GM18858 (cell line): ENCODE measurements around the gene KRTAP10-9.
"Not testable (repeated sequence)": the region's sequence is repeated elsewhere in the genome, so short reads cannot be mapped to it uniquely, and the experiment has no call there.

Source experiments
- ATAC-seq: cut with Tn5 transposase; IDR thresholded peaks from one replicate; pipeline ENCODE4 v1.9.1; 2021; ENCODE audit not compliant: unreplicated experiment

The KRTAP10-9 gene

DNA sequence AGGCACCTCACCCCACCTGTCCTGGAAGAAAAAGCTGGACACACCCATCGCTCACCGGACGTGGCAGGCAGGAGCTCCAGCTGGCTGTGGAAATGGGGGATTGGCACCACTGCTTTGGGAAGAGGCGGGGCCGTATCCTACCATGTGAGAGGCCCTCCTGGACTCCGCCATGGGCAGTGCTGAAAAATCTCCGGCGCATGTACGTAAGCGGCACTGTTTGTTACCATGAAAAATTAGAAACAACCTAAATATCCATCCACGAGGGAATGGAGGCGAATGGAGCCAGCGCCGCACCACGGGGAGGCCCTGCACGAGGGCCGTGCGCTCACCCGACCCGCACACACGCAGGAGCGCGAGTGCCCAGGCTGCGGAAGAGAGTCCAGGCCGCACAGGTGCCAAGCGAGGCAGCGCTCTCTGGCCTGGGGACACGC is 11.9 kb upstream of the KRTAP10-9 start:
- no peak for ATAC-seq

DNA sequence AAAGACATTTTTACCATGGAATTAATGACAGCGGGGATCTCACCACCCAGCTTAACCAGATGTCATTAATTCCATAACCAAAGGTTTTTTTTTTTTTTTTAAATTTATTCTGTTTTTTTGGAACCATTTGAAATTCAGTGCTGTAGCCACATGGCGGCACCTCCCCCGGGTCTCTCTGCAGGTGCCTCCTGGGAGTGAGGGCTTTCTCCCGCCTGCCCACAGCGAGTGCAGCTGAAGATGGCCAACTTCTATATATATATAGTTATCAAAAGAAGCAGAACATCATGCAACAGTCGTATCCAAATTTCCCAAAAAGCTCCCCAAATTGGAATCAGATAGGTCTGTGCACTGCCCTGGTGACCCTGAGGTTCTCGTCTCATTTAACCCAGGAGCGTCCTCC is 11.4 kb upstream of the KRTAP10-9 start:
- ATAC-seq: no peak

DNA sequence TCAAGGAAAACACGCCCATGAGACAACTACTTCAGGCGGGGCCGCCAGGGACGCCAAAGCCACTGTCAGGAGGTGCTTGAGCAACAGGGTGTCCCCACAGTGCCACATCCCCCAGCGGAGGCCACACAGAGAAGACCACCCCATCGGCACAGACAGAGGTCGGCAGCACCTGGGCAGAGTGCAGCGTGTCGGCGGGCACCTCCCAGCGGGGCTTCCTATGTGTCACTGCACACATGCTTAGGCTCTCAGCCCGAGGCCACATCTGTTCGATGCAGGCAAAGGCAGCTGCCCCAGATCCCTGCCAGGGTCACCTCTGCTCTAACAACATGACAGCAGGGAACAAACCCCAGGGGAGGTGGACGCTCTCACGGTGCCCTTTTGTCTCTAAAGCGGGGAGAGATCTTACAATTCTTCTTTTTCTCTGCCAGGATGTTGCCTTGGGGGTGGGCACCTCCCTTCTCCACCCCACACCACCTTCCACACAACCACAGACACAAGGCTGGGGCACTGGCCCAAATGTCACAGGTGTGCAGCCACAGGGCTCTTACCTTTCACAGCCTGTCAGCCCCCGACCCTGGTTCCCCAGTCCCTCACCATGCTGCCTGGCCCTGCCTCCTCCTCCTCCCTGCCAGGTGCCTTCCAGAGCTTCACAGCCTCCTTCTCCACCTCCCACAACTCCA is 10.8 kb upstream of the KRTAP10-9 start:
- ATAC-seq: no peak

DNA sequence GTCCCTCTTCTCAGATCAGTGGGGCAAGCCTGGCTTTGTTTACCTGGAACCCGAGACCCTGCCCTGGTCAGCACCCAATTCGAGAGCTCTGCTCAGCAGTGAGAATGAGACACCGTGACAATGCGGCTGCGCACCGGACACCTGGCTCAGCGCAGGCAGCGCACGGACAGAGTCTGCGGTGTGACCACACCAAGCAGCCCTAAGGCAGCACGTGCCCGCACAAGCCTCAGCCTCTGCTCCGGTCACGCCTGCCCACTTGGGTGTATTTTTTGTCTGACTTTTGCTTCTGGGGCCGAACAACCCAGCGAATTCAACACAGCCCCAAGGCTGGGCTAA is 10.3 kb upstream of the KRTAP10-9 start:
- no peak for ATAC-seq

DNA sequence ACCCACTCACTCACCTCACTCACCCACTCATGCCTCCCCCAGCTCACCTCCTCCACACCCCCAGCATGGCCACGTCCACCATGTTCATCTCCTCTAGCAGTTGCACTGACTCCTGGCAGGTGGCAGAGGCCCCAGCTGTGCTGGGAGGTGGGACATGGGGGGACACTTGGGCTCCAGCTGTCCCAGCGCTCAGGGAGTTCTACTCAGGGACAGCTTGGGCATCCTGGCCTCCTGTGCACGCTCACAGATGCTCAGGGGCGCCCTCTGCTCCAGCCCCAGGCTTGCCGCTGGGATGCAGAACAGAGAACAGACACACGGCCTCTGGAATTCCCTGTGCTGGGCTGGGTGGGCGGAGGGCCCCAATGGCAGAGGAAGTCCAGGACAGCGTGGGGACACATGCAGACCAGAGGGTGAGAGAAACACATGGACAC is 9.8 kb upstream of the KRTAP10-9 start:
- no peak for ATAC-seq

DNA sequence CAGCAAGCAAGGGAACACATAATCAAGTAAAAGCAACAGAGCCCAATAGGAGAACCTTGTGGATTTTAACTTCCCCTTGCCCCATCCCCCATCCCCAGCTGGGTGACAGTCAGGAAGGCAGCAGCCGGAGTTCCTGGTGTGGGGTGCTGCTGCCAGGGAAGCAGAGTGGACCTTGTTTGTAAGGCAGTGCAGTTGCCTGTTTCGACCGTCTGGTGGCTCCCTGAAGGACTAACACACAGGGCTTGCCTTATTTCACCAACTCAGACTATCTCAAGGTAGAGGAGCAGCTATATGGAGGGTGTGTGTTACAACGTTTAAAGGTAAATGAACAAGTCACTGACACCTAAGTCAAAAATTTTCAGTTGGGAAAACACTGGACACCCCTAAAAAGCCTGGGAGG is 8.4 kb upstream of the KRTAP10-9 start:
- no peak for ATAC-seq

DNA sequence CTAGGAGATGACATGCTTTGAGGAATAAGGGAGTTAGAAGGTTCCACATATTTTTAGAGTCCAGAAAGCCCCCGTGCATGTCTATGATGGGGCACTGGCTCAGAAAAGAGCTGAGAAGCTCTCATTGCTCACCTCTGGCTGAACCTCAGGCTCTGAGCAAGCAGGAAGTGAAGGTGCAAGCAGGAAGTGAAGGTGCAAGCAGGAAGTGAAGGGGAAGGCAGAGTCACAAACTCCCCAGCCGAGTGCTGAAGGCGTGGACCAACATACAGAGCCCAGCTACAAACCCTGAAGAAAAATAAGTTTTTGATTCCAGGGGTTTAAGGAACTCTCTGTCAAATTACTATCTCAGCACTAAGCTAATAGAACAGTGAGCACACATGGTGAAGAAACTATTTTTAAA is 8.0 kb upstream of the KRTAP10-9 start:
- no peak for ATAC-seq

DNA sequence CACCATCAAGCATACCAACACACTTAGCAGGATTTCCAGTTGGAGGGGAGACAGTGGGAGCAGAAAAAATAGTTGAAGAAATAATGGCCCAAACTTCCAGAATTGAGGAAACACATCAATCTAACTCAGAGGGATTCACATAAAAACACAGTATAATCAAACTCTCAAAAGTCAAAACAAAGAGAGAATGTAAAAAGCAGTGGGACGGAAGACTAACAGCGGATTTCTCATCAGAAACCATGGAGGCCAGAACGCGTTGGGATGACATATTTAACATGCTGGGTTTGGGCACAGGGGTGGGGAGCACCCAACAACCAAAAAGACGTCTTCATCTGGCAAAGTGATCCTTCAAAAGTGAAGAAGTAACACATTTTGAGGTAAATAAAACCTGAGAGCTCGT is 7.0 kb upstream of the KRTAP10-9 start:
- no peak for ATAC-seq

DNA sequence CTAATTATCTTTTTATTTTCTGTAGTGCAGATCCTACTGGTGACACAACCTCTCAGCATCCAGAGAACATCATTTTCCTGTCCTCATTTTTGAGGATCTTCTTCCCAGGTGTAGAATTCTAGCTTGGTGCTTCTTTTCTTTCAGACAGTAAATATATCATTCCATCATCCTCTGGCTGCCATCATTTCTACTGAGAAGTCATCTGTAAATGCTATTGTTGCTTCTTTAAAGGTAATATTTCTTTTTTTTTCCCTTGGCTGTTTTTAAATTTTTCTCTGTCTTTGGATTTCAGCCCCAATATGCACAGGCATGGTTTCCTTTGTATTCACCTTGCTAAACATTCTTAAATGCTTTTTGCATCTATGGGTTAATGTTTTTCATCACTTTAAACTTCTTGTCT is 3.3 kb upstream of the KRTAP10-9 start:
- no peak for ATAC-seq

DNA sequence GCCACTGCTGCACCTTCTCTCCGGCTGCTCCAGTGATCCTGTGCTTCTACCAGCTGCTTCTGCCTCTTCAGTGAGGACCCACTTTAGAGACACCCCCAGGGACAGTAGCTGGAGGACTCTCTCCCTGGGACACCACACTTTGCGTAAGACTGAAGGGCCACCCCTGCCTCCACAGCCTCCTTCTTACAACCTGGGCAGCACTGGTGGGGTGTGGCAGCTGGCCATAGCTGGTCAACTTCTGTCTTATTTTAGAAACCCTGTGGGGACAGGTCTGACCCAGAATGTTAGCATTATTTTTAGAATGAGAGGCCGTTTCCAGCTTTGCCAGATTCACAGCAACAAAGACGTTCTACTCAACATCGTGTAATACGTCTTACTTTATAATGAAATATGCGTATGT is 1.1 kb upstream of the KRTAP10-9 start:
- ATAC-seq: no peak

DNA sequence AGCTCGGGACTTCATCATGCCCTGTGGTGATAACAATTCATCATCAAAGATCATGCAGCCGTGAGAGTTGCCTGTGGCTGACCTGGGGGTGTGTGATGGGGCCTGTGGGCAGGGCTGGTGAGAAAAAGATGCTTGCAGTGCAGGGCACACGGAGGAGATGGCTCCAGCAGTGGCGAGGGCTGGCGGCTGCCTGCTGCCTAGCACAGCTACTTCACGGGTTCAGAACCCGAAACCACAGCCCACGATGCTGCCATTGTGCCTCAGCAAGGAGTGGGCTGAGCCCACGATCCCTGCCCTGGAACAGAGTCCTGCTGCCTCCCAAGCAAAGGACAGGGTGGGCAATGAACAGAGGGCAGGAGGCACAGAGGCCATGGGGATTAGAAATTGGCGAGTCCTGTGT is 631 bp upstream of the KRTAP10-9 start:
- no peak for ATAC-seq

DNA sequence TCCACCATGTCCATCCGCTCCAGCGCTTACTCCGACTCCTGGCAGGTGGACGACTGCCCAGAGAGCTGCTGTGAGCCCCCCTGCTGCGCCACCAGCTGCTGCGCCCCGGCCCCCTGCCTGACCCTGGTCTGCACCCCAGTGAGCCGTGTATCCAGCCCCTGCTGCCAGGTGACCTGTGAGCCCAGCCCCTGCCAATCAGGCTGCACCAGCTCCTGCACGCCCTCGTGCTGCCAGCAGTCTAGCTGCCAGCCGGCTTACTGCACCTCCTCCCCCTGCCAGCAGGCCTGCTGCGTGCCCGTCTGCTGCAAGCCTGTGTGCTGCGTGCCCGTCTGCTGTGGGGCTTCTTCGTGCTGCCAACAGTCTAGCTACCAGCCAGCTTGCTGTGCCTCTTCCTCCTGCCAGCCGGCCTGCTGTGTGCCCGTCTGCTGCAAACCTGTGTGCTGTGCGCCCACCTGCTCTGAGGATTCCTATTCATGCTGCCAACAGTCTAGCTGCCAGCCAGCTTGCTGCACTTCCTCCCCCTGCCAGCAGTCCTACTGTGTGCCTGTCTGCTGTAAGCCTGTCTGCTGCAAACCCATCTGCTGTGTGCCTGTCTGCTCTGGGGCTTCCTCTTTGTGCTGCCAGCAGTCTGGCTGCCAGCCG is 409 bp downstream of the KRTAP10-9 start:
- not testable (repeated sequence) for ATAC-seq

DNA sequence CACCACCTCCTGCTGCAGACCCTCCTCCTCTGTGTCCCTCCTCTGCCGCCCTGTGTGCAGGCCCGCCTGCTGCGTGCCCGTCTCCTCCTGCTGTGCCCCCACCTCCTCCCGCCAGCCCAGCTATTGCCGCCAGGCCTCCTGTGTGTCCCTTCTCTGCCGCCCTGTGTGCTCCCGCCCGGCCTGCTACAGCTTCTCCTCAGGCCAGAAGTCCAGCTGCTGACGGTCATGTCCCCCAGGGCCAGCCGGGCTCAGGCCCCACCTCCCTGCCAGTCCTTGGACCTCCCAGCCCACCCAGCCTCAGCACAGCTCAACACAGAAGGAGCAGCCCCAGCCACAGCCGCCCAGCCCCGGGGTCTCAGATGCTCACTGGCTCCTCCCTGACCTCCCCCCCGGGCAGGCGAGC is 939 bp downstream of the KRTAP10-9 start:
- not testable (repeated sequence) for ATAC-seq

DNA sequence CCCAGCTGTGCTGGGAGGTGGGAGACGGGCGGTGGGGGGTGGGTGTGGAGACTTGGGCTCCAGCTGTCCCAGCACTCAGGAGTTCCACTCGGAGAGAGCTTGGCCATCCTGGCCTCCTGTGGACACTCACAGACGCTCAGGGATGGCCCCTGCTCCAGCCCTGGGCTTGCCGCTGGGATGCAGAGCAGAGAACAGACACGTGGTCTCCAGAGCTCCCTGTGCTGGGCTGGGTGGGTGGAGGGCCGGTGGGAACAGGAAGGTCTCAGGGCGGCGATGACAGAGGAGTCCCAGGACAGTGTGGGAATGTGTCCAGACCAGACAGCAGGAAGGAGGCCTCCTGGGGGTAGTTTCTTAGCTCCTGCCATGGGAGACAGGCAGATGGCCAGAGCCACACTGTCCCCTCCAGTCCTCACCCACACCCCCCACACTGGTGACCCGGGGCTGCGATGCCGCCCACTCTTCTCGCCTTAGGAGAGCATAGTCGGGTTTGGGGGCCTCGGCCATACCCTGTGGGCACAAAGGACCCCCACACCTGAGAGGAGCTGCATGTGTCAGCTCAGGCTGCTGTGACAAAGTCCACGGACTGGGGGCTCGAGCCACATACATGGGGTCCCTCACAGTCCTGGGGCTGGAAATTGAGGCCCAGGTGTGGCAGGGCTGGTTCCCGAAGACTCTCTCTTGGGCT is 2.0 kb downstream of the KRTAP10-9 start:
- no peak for ATAC-seq

DNA sequence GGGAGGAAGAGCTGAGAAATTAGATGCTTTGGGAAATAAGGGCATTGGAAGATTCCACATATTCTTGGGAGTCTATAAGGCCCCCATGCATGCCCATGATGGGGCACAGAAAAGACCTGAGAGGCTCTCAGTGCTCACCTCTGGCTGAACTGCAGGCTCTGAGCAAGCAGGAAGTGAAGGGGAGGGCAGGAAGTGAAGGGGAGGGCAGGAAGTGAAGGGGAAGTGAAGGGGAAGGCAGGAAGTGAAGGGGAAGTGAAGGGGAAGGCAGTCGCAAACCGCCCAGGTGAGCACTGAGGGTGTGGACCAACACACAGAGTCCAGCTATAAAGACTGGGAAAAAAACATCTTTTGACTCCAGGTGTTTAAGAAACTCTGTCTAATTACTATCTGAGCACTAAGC is 3.5 kb downstream of the KRTAP10-9 start:
- no peak for ATAC-seq

DNA sequence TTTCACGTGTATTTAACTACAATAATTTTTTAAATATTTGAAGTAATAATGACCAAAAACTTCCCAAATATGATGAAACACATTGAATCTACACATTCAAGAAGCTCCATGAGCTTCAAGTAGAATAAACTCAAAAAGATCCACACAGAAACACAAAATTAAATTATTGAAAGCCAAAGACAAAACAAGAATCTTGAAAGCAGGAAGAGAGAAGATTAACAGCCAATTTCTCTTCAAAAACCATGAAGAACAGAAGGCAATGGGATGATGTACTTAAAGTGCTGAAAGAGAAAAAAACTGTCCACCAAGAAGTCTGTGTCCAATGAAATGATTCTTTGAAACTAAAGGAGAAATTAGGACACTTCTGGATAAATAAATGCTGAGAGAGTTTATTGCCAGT is 5.2 kb downstream of the KRTAP10-9 start:
- ATAC-seq: no peak

DNA sequence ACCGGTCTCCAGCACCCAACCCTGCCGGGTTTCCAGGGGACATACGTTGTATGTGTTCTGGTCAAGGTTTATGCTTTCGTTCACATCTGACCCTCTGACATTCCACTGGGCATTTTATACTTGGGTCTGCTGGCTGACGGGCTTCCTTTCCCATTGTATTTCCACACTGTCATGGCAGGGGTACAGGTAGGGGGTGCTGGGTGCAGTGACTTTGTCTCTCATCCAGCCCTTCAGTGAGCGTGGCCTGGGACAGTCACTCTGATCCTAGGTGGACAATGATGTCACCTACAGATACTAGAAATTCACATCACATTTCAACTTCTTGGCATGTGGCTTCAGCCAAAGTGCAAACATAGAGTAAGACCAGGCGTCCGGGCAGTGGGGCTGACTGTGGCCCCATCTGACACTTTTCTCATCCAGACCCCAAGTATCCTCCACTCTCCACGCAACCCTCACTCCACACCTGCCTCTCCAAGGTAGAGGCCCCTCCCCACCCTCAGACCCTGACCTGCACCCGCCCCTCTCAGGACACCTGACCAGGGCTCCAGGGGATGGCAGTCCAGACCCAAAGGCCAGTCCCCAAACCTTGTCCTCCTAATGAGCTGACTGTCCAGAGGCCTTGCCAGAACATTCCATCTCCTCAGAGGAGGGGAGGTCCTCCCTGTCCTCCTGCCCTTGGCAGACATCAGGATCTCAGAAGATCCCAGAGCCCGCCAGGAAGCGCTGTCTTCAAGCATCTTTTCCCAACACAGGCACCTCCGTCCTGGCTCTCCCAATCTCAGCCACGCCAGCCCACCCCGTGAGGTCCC is 9.5 kb downstream of the KRTAP10-9 start:
- no peak for ATAC-seq

DNA sequence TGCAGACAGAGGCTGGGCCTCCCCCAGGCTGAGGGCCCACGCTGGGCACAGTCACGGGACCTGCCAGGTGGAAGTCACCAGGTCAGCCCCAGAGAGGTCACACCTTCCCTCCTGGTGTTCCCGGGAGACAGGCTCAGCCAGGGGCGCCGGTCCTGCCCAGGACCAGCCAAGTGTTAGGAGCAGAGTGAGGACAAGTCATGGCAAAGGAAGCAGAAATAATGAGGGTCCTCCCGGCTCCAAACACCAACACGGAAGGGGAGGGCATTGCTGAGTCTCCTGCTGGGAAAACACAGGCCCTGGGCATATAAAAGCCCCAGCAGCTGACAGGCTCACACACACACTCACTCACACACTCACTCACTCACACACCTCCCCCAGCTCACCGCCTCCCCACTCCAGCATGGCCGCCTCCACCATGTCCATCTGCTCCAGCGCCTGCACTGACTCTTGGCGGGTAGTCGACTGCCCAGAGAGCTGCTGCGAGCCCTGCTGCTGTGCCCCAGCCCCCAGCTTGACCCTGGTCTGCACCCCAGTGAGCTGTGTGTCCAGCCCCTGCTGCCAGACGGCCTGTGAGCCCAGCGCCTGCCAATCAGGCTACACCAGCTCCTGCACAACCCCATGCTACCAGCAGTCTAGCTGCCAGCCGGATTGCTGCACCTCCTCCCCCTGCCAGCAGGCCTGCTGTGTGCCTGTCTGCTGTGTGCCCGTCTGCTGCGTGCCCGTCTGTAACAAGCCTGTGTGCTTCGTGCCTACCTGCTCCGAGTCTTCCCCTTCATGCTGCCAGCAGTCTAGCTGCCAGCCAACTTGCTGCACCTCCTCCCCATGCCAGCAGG is 10.3 kb downstream of the KRTAP10-9 start, which contains the start of gene KRTAP10-10:
Gene KRTAP10-10 (plus strand): TSS at position 339 of the 833 bp plus-strand sequence. CDS start 62 bp downstream, at position 401.
- ATAC-seq: no peak

DNA sequence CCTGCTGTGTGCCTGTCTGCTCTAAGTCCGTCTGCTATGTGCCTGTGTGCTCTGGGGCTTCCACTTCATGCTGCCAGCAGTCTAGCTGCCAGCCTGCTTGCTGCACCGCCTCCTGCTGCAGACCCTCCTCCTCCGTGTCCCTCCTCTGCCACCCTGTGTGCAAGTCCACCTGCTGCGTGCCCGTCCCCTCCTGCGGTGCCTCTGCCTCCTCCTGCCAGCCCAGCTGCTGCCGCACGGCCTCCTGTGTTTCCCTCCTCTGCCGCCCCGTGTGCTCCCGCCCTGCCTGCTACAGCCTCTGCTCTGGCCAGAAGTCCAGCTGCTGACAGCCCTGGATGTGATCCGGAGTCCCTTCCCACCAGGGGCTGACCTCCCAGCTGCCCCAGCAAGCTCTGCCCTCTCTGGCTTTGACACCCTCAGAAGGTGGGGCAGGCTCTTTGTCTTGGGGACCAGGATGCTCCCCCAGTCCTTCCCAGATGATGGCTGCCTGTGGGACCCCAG is 11.0 kb downstream of the KRTAP10-9 start:
- not testable (repeated sequence) for ATAC-seq
